ENCODE data around the gene RET.
A peak's percentile ranks its signal among the peaks of the same experiment; 100 is the strongest.

Gene RET

DNA sequence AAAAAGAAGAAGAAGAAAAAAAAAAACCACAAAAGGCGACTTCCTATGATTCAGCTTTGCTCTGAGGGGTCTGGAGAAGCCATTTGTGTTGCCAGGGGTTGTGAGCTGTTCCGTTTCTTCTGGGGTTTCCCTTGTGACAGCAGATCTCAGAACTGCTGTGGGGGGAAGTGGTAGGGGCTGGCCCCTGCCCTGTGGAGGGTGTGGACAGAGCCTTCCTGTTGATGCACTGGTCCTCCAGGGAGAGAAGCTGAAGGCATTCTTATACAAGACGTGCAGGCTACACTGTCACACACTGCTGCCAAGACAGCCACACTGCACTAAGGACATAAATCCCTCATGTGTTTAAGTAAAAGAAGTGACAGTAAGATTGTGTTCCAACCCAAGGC is 44.1 kb downstream of the RET start:
- DNase-seq (ENCODE audit: low spot score) = peak; percentile 70

GRCh38 chr10:43121444-43121843 is 44.6 kb downstream of the RET start:
- DNase-seq (ENCODE audit: low spot score) = no peak

DNA sequence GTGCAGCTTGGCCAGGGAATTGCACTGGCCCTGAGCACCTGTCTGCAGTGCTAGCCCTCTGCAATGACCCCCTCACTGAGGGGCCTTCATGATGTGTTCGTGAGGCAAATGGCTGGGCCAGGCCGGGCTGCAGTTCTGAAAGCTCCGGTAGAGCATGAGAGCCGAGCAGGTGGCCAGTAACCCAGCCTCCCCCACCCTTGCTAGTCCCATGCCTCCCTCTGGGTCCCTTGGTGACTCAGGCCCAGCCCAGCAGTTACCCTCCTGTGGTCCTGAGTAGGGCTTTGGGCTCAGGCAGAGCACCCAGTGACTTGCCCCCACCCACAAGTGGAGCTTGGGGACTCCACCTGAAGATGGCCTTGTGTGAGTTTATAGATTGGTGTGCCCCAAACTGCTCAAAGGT is 45.2 kb downstream of the RET start:
- no peak for DNase-seq (ENCODE audit: low spot score)

GRCh38 chr10:43122826-43123225 is 46.0 kb downstream of the RET start:
- no peak for DNase-seq (ENCODE audit: low spot score)

DNA sequence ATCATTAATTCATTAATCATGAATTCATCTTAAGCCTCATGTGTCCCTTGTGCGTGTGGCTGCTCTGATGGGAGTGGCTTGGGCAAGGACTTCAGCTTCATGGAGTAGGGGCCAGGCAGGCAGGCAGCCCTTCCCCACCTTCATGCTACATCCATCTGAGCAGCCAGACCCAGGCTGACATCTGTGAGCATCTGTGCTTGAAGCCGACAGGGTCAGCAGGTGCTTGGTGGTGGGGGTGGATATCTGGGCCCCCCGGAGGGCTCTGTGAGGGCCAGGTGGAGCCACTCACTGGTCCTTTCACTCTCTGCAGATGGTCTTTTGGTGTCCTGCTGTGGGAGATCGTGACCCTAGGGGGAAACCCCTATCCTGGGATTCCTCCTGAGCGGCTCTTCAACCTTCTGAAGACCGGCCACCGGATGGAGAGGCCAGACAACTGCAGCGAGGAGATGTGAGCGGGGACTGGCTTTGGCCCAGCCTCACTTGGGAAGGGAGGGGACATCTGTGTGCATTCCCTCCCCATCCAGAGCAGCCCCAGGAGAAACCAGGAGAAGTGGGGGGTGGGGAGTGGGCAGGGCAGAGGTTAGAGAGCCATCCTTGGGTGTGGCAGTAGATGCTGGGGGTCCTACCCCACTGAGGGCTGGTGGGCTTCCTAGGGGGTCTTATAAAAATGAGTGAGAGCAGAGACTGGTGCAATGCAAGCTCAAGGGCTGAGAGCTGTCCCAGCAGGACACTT is 46.7 kb downstream of the RET start:
- DNase-seq (ENCODE audit: low spot score) = no peak

DNA sequence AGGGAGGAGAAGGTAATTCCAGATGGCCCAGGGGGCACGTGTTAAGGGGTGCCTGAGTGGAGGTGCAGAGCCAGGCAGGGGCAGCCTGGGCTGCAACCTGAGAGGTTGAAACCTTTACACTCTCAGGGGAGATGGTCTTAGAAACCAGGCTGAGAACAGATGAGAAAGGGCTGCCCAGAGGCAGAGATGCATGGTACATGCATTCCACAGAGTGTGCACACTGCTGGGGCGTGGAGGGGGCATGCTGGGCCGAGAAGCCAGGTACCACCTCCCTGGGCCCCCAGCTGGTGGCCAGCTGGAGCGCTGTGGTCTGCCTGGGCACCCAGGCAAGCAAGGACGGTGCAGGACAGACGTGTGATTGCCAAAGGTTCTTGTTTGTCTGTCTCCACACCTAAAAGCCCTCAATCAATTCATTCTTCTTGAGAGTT is 47.2 kb downstream of the RET start:
- no peak for DNase-seq (ENCODE audit: low spot score)

GRCh38 chr10:43124574-43125273 is 47.9 kb downstream of the RET start:
- no peak for DNase-seq (ENCODE audit: low spot score)

DNA sequence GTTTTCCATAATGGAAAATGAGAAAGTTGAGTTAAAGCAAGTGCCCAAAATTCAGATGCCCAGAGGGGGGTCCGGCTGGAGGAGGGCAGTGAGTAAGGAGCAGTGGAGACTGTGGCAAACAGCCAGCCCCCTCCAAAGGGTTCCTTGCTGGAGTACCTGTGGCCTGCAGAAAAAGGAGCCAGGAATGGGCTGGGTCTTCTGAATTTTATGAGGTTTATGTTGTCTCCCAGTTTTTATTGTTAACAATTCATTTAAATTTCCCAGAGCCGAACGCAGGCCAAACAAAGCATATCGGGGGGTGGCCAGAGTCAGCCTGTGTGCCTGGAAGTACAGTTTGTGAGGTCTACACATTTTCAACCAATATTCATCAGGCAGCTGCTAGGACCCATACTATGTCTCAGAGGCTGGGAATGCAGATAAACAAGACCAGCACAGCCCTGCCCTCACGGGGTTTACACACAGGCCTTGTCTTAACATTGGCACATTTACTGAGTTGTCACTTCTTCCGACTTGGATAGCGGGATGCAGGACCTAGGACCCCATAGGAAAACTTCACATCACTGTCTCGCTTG is 48.5 kb downstream of the RET start:
- DNase-seq (ENCODE audit: low spot score) = no peak

DNA sequence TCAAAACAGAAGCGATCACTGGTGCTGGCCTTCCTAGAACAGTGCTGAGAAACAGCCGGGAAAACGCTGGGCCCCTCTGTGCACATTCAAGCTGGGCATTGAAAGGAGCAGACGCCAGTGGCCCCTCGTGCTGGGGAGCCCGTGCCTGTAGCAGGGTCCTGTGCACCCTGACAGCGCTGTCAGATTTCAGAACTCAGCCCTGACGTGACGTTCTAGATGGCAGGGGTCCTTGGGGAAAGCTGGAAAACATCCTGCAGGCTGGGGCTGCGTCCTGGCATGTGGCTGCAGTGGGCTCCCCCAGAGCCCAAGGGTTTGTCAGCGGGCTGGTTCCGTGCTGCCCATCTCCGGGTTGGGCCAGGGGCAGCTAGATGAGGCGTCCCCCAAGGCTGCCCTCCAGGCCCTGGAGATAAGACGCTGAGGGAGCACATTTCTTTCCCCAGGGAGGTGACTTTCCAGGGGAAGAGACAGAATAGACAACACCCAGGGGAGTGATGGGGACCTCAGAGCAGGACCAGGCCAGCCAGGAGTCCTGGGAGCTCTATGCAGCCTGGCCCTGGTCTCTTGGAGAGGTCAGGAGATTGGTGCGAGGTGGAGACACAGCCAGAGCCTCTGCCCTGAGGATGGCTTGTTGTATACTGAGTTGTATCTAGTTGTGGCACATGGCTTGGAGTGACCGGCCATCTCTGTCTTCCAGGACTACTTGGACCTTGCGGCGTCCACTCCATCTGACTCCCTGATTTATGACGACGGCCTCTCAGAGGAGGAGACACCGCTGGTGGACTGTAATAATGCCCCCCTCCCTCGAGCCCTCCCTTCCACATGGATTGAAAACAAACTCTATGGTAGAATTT is 49.2 kb downstream of the RET start:
- DNase-seq (ENCODE audit: low spot score) = no peak

DNA sequence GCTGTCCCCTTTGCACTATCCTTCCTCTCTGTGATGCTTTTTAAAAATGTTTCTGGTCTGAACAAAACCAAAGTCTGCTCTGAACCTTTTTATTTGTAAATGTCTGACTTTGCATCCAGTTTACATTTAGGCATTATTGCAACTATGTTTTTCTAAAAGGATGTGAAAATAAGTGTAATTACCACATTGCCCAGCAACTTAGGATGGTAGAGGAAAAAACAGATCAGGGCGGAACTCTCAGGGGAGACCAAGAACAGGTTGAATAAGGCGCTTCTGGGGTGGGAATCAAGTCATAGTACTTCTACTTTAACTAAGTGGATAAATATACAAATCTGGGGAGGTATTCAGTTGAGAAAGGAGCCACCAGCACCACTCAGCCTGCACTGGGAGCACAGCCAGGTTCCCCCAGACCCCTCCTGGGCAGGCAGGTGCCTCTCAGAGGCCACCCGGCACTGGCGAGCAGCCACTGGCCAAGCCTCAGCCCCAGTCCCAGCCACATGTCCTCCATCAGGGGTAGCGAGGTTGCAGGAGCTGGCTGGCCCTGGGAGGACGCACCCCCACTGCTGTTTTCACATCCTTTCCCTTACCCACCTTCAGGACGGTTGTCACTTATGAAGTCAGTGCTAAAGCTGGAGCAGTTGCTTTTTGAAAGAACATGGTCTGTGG is 50.0 kb downstream of the RET start:
- no peak for DNase-seq (ENCODE audit: low spot score)

DNA sequence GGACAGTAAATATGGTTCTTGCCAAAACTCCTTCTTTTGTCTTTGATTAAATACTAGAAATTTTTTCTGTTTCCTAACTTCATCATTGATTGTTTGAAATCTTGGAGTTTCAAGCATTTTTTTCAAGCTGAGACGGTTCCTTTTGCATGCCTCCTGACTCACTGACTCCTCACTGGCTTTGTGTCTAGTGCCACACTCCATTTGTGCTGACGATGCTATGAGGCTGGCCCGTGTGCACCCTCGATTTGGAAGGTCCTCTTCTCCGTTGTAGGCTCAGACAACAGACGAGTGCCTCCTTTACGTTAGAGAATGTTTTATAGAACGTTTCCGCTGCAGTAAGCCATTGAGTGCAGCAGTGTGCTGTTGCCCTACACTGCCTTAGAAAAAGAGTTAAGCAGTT is 50.6 kb downstream of the RET start:
- no peak for DNase-seq (ENCODE audit: low spot score)

- DNase-seq (ENCODE audit: low spot score) = no peak
These were observed 51.5 kb downstream of the RET start for GRCh38 chr10:43128331-43128730.

DNA sequence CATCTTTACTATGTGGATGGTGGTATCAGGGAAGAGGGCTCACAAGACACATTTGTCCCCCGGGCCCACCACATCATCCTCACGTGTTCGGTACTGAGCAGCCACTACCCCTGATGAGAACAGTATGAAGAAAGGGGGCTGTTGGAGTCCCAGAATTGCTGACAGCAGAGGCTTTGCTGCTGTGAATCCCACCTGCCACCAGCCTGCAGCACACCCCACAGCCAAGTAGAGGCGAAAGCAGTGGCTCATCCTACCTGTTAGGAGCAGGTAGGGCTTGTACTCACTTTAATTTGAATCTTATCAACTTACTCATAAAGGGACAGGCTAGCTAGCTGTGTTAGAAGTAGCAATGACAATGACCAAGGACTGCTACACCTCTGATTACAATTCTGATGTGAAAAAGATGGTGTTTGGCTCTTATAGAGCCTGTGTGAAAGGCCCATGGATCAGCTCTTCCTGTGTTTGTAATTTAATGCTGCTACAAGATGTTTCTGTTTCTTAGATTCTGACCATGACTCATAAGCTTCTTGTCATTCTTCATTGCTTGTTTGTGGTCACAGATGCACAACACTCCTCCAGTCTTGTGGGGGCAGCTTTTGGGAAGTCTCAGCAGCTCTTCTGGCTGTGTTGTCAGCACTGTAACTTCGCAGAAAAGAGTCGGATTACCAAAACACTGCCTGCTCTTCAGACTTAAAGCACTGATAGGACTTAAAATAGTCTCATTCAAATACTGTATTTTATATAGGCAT is 52.3 kb downstream of the RET start:
- peak; percentile 53 for DNase-seq (ENCODE audit: low spot score)

- DNase-seq (ENCODE audit: low spot score) = no peak
These were observed 53.9 kb downstream of the RET start for GRCh38 chr10:43130770-43131171.

DNA sequence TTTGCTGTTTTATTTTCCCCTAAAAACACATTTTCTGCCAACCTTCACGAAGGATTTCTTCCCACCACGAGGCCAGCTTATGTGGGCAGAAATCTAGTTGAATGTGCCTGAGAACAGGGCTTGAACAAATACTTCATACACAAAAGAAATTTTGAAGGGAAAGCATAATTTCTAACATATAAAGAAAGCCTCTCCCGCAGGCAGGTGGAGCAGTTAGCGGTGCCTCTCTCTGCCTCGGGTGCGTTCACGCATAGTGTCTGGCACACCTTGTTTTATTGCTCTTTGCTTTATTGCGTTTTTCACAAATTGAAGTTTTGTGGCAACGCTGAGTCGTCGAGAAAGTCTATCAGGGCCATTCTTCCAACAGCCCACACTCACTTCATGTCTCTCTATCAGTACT is 54.4 kb downstream of the RET start:
- no peak for DNase-seq (ENCODE audit: low spot score)

DNA sequence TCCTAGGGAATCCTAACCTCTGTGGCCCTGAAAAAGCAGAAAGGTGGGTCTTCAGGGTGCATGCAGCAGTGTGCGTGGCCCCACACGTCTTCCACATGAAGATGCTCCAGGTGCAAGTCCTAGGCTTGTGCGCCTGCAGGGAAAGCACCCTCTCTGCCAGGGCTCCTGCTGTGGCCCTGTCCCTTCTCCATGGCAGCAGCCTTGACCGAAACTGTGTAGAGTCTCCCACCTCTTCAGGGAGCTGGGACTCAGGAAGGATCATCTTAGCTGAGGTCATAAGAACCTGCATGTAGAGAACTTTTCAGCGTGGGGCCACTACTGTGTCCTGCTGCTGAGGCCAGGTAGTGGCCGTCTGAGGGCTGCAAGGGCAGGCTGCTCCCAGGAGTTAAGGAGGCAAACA is 55.0 kb downstream of the RET start:
- DNase-seq (ENCODE audit: low spot score) = no peak

DNA sequence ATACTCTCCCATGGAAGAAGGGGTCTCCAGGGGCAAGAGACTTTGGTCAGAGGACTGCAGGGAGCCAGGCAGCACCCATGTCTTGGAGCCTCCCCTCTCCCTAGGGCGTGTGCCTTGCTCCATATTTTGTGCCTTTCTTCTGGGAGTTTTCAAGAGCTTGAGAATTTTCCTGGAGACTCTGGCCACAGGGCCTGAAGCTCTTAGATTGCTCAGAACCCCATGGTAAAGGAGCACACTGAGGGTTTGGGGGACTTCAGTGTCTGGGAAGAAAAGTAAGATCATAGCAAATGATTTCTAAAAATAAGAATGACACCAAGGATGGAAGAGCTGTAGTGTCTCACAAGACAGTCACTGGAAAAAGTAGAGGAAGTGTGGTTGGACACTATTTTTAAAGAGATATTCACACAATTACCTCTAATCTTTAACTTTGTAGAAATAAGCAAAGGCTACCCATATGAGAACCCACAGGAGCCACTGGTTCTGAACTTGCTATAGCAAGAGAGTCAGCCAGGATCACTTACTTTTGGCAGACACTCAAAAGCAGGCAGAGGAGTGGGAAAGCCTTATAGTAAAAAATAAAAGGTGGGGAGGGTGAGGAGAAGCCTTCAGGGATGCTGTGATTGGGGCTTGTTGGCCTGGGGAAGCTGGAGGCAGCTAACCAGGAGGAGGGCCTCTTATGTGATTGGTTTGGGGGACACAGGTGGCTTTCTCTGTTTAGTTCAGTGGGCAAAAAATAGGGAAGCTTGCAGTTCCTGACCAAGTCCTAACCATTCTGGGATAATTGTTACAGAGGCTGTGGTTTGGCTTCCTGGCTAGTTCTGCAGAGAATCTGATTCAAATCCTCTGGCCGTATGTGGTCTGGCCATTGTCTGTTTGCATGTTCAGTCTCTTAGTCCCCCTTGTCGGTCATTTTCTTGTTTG is 56.3 kb downstream of the RET start:
- DNase-seq (ENCODE audit: low spot score) = no peak

GRCh38 chr10:43134126-43134905 is 57.4 kb downstream of the RET start:
- no peak for DNase-seq (ENCODE audit: low spot score)

DNA sequence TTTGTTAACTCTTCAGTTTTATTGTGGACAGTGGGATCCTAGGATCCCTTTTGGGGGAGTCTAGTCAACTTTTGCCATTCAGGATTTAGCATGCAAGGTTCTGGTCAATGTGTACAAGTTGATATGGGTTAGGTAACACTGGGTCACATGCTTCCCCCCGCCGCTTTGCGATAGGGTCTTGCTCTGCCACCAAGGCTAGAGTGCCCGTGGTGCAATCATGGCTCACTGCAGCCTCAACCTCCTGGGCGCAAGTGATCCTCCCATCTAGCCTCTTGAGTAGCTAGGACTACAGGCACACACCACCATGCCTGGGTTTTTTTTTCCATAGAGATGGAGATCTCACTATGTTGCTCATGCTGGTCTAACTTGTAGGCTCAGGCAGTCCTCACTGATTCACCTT is 58.2 kb downstream of the RET start:
- DNase-seq (ENCODE audit: low spot score) = no peak
